H1 (cell line): Measurements from ENCODE around the gene TMEM45B. TPM values are rescaled to one million over a fixed set of nuclear protein-coding genes. Genes with fewer than 3 reads are reported as not detected.

Experiments
- CTCF ChIA-PET: fragments of 300-600 bp; sonication (Branson Sonifier 250); formaldehyde crosslinking; loops from one replicate; lab custom pipeline; 2021; ENCODE audit not compliant: partially characterized antibody; lab: Charles Lee
- POLR2A ChIA-PET: fragments of 300-600 bp; sonication (Branson Sonifier 250); formaldehyde crosslinking; loops from one replicate; lab custom pipeline; 2021; ENCODE audit warnings: inconsistent platforms; ENCODE audit not compliant: partially characterized antibody; lab: Charles Lee
- DNase-seq, 2 experiments: peaks; one replicate each; pipeline versions ENCODE4 v3.0.0 to v3.0.0-alpha.2; 2010 to 2022; ENCODE audit warnings: low spot score in 2 of 2, low read depth in 1 of 2, mixed read lengths in 1 of 2
- FAIRE-seq: peaks from 2 replicates; lab custom pipeline; 2011; peaks lifted over from hg19 to GRCh38; lab: Jason Lieb, UNC
- H2AFZ ChIP-seq: 2 replicates; pipeline ENCODE4 v1.8.1; 2012; ENCODE audit warnings: low read length, inconsistent platforms
- H2AK5ac ChIP-seq: 2 replicates; pipeline ENCODE4 v1.6.1; 2013; ENCODE audit warnings: low read depth, low read length
- H2BK120ac ChIP-seq: replicated peaks from 2 replicates; pipeline ENCODE3; 2013; ENCODE audit warnings: low read depth, low read length, inconsistent platforms
- H2BK12ac ChIP-seq: 2 replicates; pipeline ENCODE4 v1.6.1; 2013; ENCODE audit warnings: low read depth, low read length
- H2BK15ac ChIP-seq: 2 replicates; pipeline ENCODE4 v1.6.1; 2013; ENCODE audit warnings: low read length
- H2BK20ac ChIP-seq: 2 replicates; pipeline ENCODE4 v1.6.1; 2013; ENCODE audit warnings: low read length
- H2BK5ac ChIP-seq: 2 replicates; pipeline ENCODE4 v1.6.1; 2013; ENCODE audit warnings: low read depth, low read length
- H3K14ac ChIP-seq: 2 replicates; pipeline ENCODE4 v1.6.1; 2013; ENCODE audit warnings: inconsistent platforms; ENCODE audit not compliant: insufficient read length
- H3K18ac ChIP-seq: 2 replicates; pipeline ENCODE4 v1.6.1; 2013; ENCODE audit warnings: low read length; ENCODE audit errors: extremely low read depth
- H3K23ac ChIP-seq: 2 replicates; pipeline ENCODE4 v1.6.1; 2013; ENCODE audit warnings: inconsistent platforms; ENCODE audit not compliant: insufficient read length
- H3K23me2 ChIP-seq: 2 replicates; pipeline ENCODE4 v1.6.1; 2013; ENCODE audit warnings: low read depth, low read length
- H3K27ac ChIP-seq: 2 replicates; pipeline ENCODE4 v1.6.1; 2011; ENCODE audit warnings: low read depth, low read length, inconsistent platforms
- H3K27me3 ChIP-seq, 4 experiments: replicated peaks in 1 of 4; 1 replicate in 1 of 4; 2 replicates in 3 of 4; pipeline versions ENCODE4 v1.6.1 to v1.8.1; 2011 to 2013; ENCODE audit warnings: low read length in 3 of 4, mild to moderate bottlenecking in 3 of 4, inconsistent platforms in 2 of 4, mixed read lengths in 2 of 4, moderate library complexity in 1 of 4; ENCODE audit not compliant: control insufficient read depth in 3 of 4, insufficient read depth in 3 of 4; ENCODE audit errors: extremely low read depth in 1 of 4
- H3K36me3 ChIP-seq, 4 experiments: 2 replicates each; pipeline versions ENCODE4 v1.6.1 to v1.8.1; 2011 to 2013; ENCODE audit warnings: mild to moderate bottlenecking in 4 of 4, low read length in 3 of 4, moderate library complexity in 2 of 4, control low read depth in 1 of 4, inconsistent platforms in 1 of 4; ENCODE audit not compliant: insufficient read depth in 4 of 4, control insufficient read depth in 2 of 4
- H3K4ac ChIP-seq: replicated peaks from 2 replicates; pipeline ENCODE3; 2013; ENCODE audit warnings: low read length, low read depth, mixed read lengths, inconsistent platforms; ENCODE audit not compliant: insufficient read length
- H3K4me1 ChIP-seq, 4 experiments: replicated peaks in 1 of 4; 1 replicate in 1 of 4; 2 replicates in 3 of 4; pipeline versions ENCODE4 v1.6.1 to v1.8.1; 2011 to 2013; ENCODE audit warnings: low read length in 3 of 4, inconsistent platforms in 2 of 4, mixed read lengths in 1 of 4; ENCODE audit not compliant: insufficient read depth in 4 of 4, control insufficient read depth in 3 of 4
- H3K4me2 ChIP-seq, 2 experiments: 2 replicates each; pipeline versions ENCODE4 v1.6.1 to v1.8.1; 2011 to 2013; ENCODE audit warnings: low read depth in 2 of 2, low read length in 2 of 2, control low read depth in 1 of 2, inconsistent platforms in 1 of 2, mild to moderate bottlenecking in 1 of 2; ENCODE audit not compliant: insufficient read depth in 1 of 2
- H3K4me3 ChIP-seq, 4 experiments: fragments of 200-600, 300-600 bp in 1 of 4; sonication (generic), shearing (Covaris generic), sonication (Bioruptor Twin) in 1 of 4; 2 replicates each; pipeline versions ENCODE4 v1.5.1 to v1.8.1; 2011 to 2016; ENCODE audit warnings: low read length in 4 of 4, low read depth in 3 of 4, control low read depth in 2 of 4, inconsistent platforms in 2 of 4, mild to moderate bottlenecking in 2 of 4, mixed read lengths in 1 of 4, moderate library complexity in 1 of 4; ENCODE audit not compliant: insufficient read depth in 2 of 4; ENCODE audit errors: extremely low read depth in 1 of 4
- H3K56ac ChIP-seq: replicated peaks from 2 replicates; pipeline ENCODE3; 2013; ENCODE audit warnings: low read depth, mild to moderate bottlenecking, mixed read lengths, low read length, inconsistent platforms; ENCODE audit not compliant: insufficient read length
- H3K79me1 ChIP-seq: 2 replicates; pipeline ENCODE4 v1.6.1; 2013; ENCODE audit warnings: low read depth, low read length, control low read depth
- H3K79me2 ChIP-seq, 2 experiments: 2 replicates each; pipeline versions ENCODE4 v1.6.1 to v1.8.1; 2012 to 2013; ENCODE audit warnings: low read length in 2 of 2, mild to moderate bottlenecking in 2 of 2, inconsistent platforms in 1 of 2; ENCODE audit not compliant: insufficient read depth in 2 of 2, control insufficient read depth in 1 of 2
- H3K9ac ChIP-seq, 4 experiments: replicated peaks in 1 of 4; 1 replicate in 1 of 4; 2 replicates in 3 of 4; pipeline versions ENCODE4 v1.6.1 to v1.8.1; 2011 to 2013; ENCODE audit warnings: low read depth in 3 of 4, low read length in 3 of 4, control low read depth in 2 of 4, mild to moderate bottlenecking in 2 of 4, moderate library complexity in 2 of 4, inconsistent platforms in 1 of 4; ENCODE audit errors: extremely low read depth in 1 of 4
- H3K9me3 ChIP-seq, 2 experiments: 2 replicates each; pipeline versions ENCODE4 v1.6.1 to v1.8.1; 2012 to 2013; ENCODE audit warnings: mild to moderate bottlenecking in 2 of 2, moderate library complexity in 2 of 2, control low read depth in 1 of 2, inconsistent platforms in 1 of 2, low read depth in 1 of 2, low read length in 1 of 2, mixed read lengths in 1 of 2; ENCODE audit not compliant: insufficient read depth in 2 of 2
- H4K20me1 ChIP-seq, 2 experiments: replicated peaks in 1 of 2; 2 replicates each; pipeline versions ENCODE3 to v1.8.1; 2011 to 2013; ENCODE audit warnings: inconsistent platforms in 2 of 2, low read length in 2 of 2, mild to moderate bottlenecking in 1 of 2; ENCODE audit not compliant: insufficient read depth in 2 of 2, control insufficient read depth in 1 of 2
- H4K5ac ChIP-seq: 2 replicates; pipeline ENCODE4 v1.6.1; 2013; ENCODE audit warnings: low read length, low read depth, mixed read lengths, inconsistent platforms; ENCODE audit not compliant: insufficient read length
- H4K8ac ChIP-seq: 2 replicates; pipeline ENCODE4 v1.8.0; 2013; ENCODE audit warnings: mild to moderate bottlenecking, moderate library complexity, low read length, inconsistent platforms; ENCODE audit not compliant: insufficient read depth; ENCODE audit errors: extremely low read depth
- H4K91ac ChIP-seq: replicated peaks from 2 replicates; pipeline ENCODE3; 2013; ENCODE audit warnings: low read length, mixed read lengths, inconsistent platforms; ENCODE audit not compliant: insufficient read length
- WGBS, 2 experiments: shearing (Covaris generic) in 1 of 2; methylation state at CpG; one replicate each; pipeline versions ENCODE4 v1.1.6 to v1.1.7; 2013 to 2015; ENCODE audit warnings: low lambda C conversion rate in 2 of 2, mixed read lengths in 2 of 2, inconsistent platforms in 1 of 2, low coverage in 1 of 2, missing lambda C conversion rate in 1 of 2; ENCODE audit not compliant: insufficient replicate concordance in 2 of 2, insufficient coverage in 1 of 2, insufficient read length in 1 of 2; ENCODE audit errors: extremely low coverage in 1 of 2, missing lambda C conversion rate in 1 of 2; 5-methylcytosine and 5-hydroxymethylcytosine counted together
- polyA plus RNA-seq, 7 experiments: library from polyadenylated mRNA; depleted of rRNA in 3 of 7; stranded (reverse) in 5 of 7; unstranded in 2 of 7; fragments of >200 nt in 5 of 7; fragments of 200-250 nt in 2 of 7; gene quantifications; 1 replicate in 5 of 7; 2 replicates in 1 of 7; 4 replicates in 1 of 7; pipeline versions ENCODE4 v1.2.1 to v1.2.3, GENCODE V29; 2011 to 2013; ENCODE audit warnings: missing spikeins in 2 of 7, mixed read lengths in 2 of 7
- total RNA-seq: library from RNA; stranded (reverse); fragmentation: NEBNext Ultra II Directional; extraction: Animal tissue kit (Norgen Biotek cat#: 25700); gene quantifications from 2 replicates; pipeline ENCODE4 v1.2.1, GENCODE V29; 2021

TMEM45B gene
- total and polyA plus RNA-seq, 2 of the 8 experiments (the other 6 are each of a cell fraction or from before 2014, with no cell fraction given) = 0.23 TPM; not detected in 1

- Histone ChIP-seq H3K36me3 (no peaks in the 10 kb centered on the region), H3K18ac (no peak overlapping the region), H3K4me2 (no peak overlapping the region), H3K27me3 (no peaks in the 10 kb centered on the region), H4K5ac (no peak overlapping the region), H2BK5ac (no peak overlapping the region), H2BK12ac (no peak overlapping the region), H4K8ac (no peak overlapping the region), H4K91ac (no peak overlapping the region), H3K23me2 (no peaks in the 10 kb centered on the region), H3K79me2 (no peaks in the 10 kb centered on the region), H3K14ac (no peak overlapping the region), H3K9me3 (no peaks in the 10 kb centered on the region), H2AFZ (no peak overlapping the region), H3K56ac (no peak overlapping the region), H2AK5ac (no peak overlapping the region), H3K79me1 (no peaks in the 10 kb centered on the region), H2BK120ac (no peak overlapping the region), H3K9ac (no peak overlapping the region), H4K20me1 (no peaks in the 10 kb centered on the region), H3K4me3 (no peak overlapping the region), H3K4me1 (no peaks in the 10 kb centered on the region; a peak in 1 of 7 replicates), H2BK20ac (no peak overlapping the region), H3K4ac (no peak overlapping the region), H3K27ac (no peak overlapping the region), H3K23ac (no peak overlapping the region), H2BK15ac (no peak overlapping the region)
- FAIRE-seq (no peak), DNase-seq (no peak)
- ChIA-PET CTCF (interaction anchor here (1.1 kb wide), 1 partner anchor 86 kb away, joined by 3 read pairs; no protein-coding TSS in a partner anchor), POLR2A (no interaction called here)
- WGBS, 2 experiments = 91% methylated on average over 15 of the region's 15 CpGs; no CpG with 5 or more reads in 1 of the 2 experiments
Measured at GRCh38 chr11:129852125-129852740, 36.6 kb downstream of the TMEM45B start.
